DND-41 (cell line): ENCODE data around the gene PHGDH.

Experiments
- ATAC-seq: fragments of 200-7000 bp; cut with Tn5 transposase; 3 replicates; pipeline ENCODE4 v1.9.1; 2021; ENCODE audit warnings: low read depth; ENCODE audit not compliant: insufficient read depth
- DNase-seq: peaks from one replicate; pipeline ENCODE4 v3.0.0-alpha.2; 2020
- H2AFZ ChIP-seq: 2 replicates; pipeline ENCODE4 v1.6.0; 2012; ENCODE audit warnings: low read depth, low read length
- H3K27ac ChIP-seq: 2 replicates; pipeline ENCODE4 v1.5.1; 2012; ENCODE audit warnings: low read length, inconsistent platforms
- H3K27me3 ChIP-seq: fragments of 200-600 bp; sonication (generic); 2 replicates; pipeline ENCODE4 v1.6.0; 2012; ENCODE audit warnings: low read length, mild to moderate bottlenecking, inconsistent platforms; ENCODE audit not compliant: insufficient read depth, poor library complexity
- H3K36me3 ChIP-seq: 2 replicates; pipeline ENCODE4 v1.5.1; 2012; ENCODE audit warnings: low read length, inconsistent platforms; ENCODE audit not compliant: insufficient read depth
- H3K4me1 ChIP-seq: 2 replicates; pipeline ENCODE4 v1.5.1; 2012; ENCODE audit warnings: mild to moderate bottlenecking, low read length; ENCODE audit not compliant: insufficient read depth
- H3K4me2 ChIP-seq: 2 replicates; pipeline ENCODE4 v1.6.0; 2012; ENCODE audit warnings: mild to moderate bottlenecking, moderate library complexity, low read length, inconsistent platforms; ENCODE audit not compliant: insufficient read depth
- H3K4me3 ChIP-seq, 2 experiments: fragments of 200-600 bp in 1 of 2; shearing (Covaris generic) in 1 of 2; 2 replicates each; pipeline ENCODE4 v1.5.1; 2012 to 2016; ENCODE audit warnings: inconsistent platforms in 2 of 2, low read length in 2 of 2, mild to moderate bottlenecking in 2 of 2, low read depth in 1 of 2, moderate library complexity in 1 of 2
- H3K79me2 ChIP-seq: 2 replicates; pipeline ENCODE4 v1.6.0; 2012; ENCODE audit warnings: low read length, inconsistent platforms; ENCODE audit not compliant: insufficient read depth
- H3K9ac ChIP-seq: 2 replicates; pipeline ENCODE4 v1.6.0; 2012; ENCODE audit warnings: low read depth, mild to moderate bottlenecking, inconsistent platforms, low read length, moderate library complexity
- H3K9me3 ChIP-seq: 2 replicates; pipeline ENCODE4 v1.5.1; 2012; ENCODE audit warnings: low read length, moderate library complexity, mild to moderate bottlenecking, inconsistent platforms; ENCODE audit not compliant: insufficient read depth, severe bottlenecking
- H4K20me1 ChIP-seq: 2 replicates; pipeline ENCODE4 v1.6.0; 2012; ENCODE audit warnings: low read length; ENCODE audit not compliant: insufficient read depth
- EZH2 ChIP-seq: IDR thresholded peaks from 3 replicates; pipeline ENCODE4 v1.6.1; 2012; ENCODE audit warnings: borderline replicate concordance, low read depth, mild to moderate bottlenecking, moderate library complexity, low read length, inconsistent platforms; ENCODE audit not compliant: severe bottlenecking
- TF ChIP-seq, protein P1 (sequence below): IDR thresholded peaks from 2 replicates; pipeline ENCODE4 v1.5.1; 2012; ENCODE audit warnings: borderline replicate concordance, low read length, moderate library complexity, mild to moderate bottlenecking; ENCODE audit not compliant: poor library complexity, severe bottlenecking; ENCODE audit errors: extremely low read depth

Gene PHGDH

GRCh38 chr1:119720866-119721440 lies 9.2 kb downstream of the PHGDH start:
- Histone ChIP-seq H3K9me3 (no peaks in the 10 kb centered on the region), H3K4me3 (no peak overlapping the region), H3K36me3 (peaks cover 88% of the 10 kb centered on the region), H4K20me1 (peaks cover 87% of the 10 kb centered on the region), H3K4me2 (no peak overlapping the region), H2AFZ (no peak overlapping the region), H3K9ac (no peak overlapping the region), H3K27ac (no peak overlapping the region), H3K79me2 (peaks cover 83% of the 10 kb centered on the region), H3K4me1 (peaks cover 17% of the 10 kb centered on the region), H3K27me3 (no peaks in the 10 kb centered on the region)
- TF ChIP-seq, protein P1, sequence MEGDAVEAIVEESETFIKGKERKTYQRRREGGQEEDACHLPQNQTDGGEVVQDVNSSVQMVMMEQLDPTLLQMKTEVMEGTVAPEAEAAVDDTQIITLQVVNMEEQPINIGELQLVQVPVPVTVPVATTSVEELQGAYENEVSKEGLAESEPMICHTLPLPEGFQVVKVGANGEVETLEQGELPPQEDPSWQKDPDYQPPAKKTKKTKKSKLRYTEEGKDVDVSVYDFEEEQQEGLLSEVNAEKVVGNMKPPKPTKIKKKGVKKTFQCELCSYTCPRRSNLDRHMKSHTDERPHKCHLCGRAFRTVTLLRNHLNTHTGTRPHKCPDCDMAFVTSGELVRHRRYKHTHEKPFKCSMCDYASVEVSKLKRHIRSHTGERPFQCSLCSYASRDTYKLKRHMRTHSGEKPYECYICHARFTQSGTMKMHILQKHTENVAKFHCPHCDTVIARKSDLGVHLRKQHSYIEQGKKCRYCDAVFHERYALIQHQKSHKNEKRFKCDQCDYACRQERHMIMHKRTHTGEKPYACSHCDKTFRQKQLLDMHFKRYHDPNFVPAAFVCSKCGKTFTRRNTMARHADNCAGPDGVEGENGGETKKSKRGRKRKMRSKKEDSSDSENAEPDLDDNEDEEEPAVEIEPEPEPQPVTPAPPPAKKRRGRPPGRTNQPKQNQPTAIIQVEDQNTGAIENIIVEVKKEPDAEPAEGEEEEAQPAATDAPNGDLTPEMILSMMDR, result no peak
- TF ChIP-seq EZH2, result no peak
- ATAC-seq, result no peak
- DNase-seq, result no peak

DNA sequence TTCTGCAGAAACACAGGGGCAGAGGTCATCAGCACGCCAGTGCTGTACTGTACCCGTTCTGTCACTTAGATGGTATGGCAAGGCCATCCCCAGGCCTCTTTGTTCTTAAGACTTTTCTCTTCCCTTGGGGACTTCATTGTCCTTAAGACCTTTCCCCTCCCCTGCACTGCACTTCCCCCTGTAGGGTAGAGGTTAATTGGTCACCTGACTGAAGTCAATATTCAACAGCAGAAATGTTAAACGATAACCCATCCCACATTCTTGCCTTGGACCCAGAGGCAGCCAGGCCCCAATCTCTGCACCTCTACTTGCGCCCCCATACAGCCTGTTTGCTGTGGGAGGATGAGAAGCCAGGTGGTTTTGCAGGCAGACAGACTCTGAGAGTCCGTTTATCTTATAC lies 10.2 kb downstream of the PHGDH start:
- no peak overlapping the region for H3K4me3 ChIP-seq
- DNase-seq (no peak), ATAC-seq (no peak)
- H2AFZ ChIP-seq, result no peak overlapping the region
- peaks cover 77% of the 10 kb centered on the region for H3K79me2 ChIP-seq
- H3K4me1 ChIP-seq, result peaks cover 9% of the 10 kb centered on the region; the same call in 1 of the 2 replicates
- H3K4me2 ChIP-seq, result no peak overlapping the region
- H3K36me3 ChIP-seq, result peaks cover 90% of the 10 kb centered on the region
- no peak overlapping the region for H3K27ac ChIP-seq
- TF ChIP-seq, protein P1, result no peak
- no peak for TF ChIP-seq EZH2
- H3K27me3 ChIP-seq, result no peaks in the 10 kb centered on the region
- no peak overlapping the region for H3K9ac ChIP-seq
- H4K20me1 ChIP-seq, result peaks cover 86% of the 10 kb centered on the region
- no peaks in the 10 kb centered on the region for H3K9me3 ChIP-seq

DNA sequence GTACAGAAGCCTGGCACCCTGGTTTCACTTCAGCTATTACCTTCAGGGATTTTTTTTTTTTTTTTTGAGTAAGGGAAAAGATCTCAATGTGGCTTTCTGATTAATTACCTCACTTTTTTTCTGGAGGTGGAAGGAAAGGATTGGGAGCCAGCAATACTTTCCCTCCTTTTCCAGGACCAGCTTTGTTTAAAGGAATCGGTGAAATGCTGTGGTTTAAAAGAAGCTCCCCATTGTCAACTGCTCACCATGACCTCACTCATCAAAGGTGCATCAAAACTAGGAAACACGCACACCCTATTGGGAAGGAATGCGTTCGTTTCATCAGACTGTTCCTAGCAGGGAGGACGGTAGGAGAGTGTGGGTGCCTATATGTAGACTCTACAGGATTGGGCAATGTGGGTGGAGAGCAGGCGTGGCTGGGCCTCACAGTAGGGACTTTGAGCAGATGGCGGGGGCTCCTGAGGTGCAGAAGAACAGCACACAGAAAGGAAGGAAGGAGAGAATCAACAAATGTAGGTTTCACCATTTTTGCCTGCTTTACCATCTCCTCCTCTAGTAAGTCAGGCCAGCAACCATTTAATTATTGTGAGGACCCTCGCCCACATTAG lies 13.0 kb downstream of the PHGDH start:
- H3K4me1 ChIP-seq, result no peaks in the 10 kb centered on the region
- TF ChIP-seq EZH2, result no peak
- TF ChIP-seq, protein P1, result no peak
- H3K4me2 ChIP-seq, result no peak overlapping the region
- no peak for ATAC-seq
- H4K20me1 ChIP-seq, result peaks cover 81% of the 10 kb centered on the region
- peaks cover 51% of the 10 kb centered on the region for H3K79me2 ChIP-seq
- no peak overlapping the region for H3K4me3 ChIP-seq
- peaks cover 98% of the 10 kb centered on the region for H3K36me3 ChIP-seq
- no peaks in the 10 kb centered on the region for H3K27me3 ChIP-seq
- no peak overlapping the region for H3K27ac ChIP-seq
- no peak overlapping the region for H2AFZ ChIP-seq
- no peak overlapping the region for H3K9ac ChIP-seq
- no peak for DNase-seq
- H3K9me3 ChIP-seq, result no peaks in the 10 kb centered on the region
